SKM-1 (cell line): ENCODE data around the gene PLIN4.

ENCODE experiments used
- DNase-seq: peaks from one replicate; lab custom pipeline; 2025; ENCODE audit not compliant: unreplicated experiment; lab: John Stamatoyannopoulos, UW

PLIN4 gene

GRCh38 chr19:4493104-4493928, 25.0 kb downstream of the PLIN4 start:
- DNase-seq, result no peak

- DNase-seq, result no peak
Measured at GRCh38 chr19:4492337-4493103, 25.8 kb downstream of the PLIN4 start.

- DNase-seq, result no peak
Measured at GRCh38 chr19:4491446-4491845, 26.8 kb downstream of the PLIN4 start.

GRCh38 chr19:4488496-4488895, 29.8 kb downstream of the PLIN4 start:
- no peak for DNase-seq

GRCh38 chr19:4487572-4487971, 30.7 kb downstream of the PLIN4 start:
- no peak for DNase-seq

- no peak for DNase-seq
Measured at GRCh38 chr19:4483385-4483784, 34.9 kb downstream of the PLIN4 start.

- no peak for DNase-seq
Measured at GRCh38 chr19:4482721-4483364, 35.4 kb downstream of the PLIN4 start.

- no peak for DNase-seq
Measured at GRCh38 chr19:4477034-4477801, 41.1 kb downstream of the PLIN4 start.

- no peak for DNase-seq
Measured at GRCh38 chr19:4474514-4475022, 43.7 kb downstream of the PLIN4 start.

- DNase-seq, result no peak
Measured at GRCh38 chr19:4473763-4474513, 44.3 kb downstream of the PLIN4 start.

- DNase-seq, result no peak
Measured at GRCh38 chr19:4473011-4473762, 45.1 kb downstream of the PLIN4 start.

GRCh38 chr19:4472174-4472974, 45.9 kb downstream of the PLIN4 start, which contains the start of gene HDGFL2:
Gene HDGFL2 (plus strand): TSS chr19:4472297. CDS start chr19:4472351, 54 bp downstream.
- no peak for DNase-seq

- peak; percentile 100 for DNase-seq
Measured at GRCh38 chr19:4471403-4472173, 46.7 kb downstream of the PLIN4 start.

GRCh38 chr19:4467835-4468234, 50.5 kb downstream of the PLIN4 start:
- DNase-seq, result no peak

- DNase-seq, result no peak
Measured at GRCh38 chr19:4464815-4465581, 53.3 kb downstream of the PLIN4 start.

GRCh38 chr19:4457654-4458395, 60.5 kb downstream of the PLIN4 start, which contains the start of gene UBXN6:
Gene UBXN6 (minus strand): TSS chr19:4457794. CDS start chr19:4457697, 97 bp downstream.
- peak; percentile 89 for DNase-seq
